Spleen (tissue), 7 donors: Measurements from ENCODE around the gene ATXN3L.

Experiments
- POLR2A ChIP-seq, 3 donors: fragments of 450-650 bp; IDR thresholded peaks; one replicate each; pipeline ENCODE4 v1.5.1; 2017; ENCODE audit warnings: antibody characterized with exemption in 3 of 3, mild to moderate bottlenecking in 1 of 3
- POLR2AphosphoS5 ChIP-seq, 3 donors: sonication (generic); formaldehyde crosslinking; IDR thresholded peaks; one replicate each; pipeline ENCODE4 v1.5.1; 2017; ENCODE audit warnings: antibody characterized with exemption in 3 of 3
- TF ChIP-seq, protein P1 (sequence below), 11 experiments: fragments of 200-600 bp in 7 of 11; fragments of 450-650 bp in 4 of 11; sonication (generic) in 4 of 11; IDR thresholded peaks in 8 of 11; conservative IDR thresholded peaks in 3 of 11; 1 replicate in 7 of 11; 2 replicates in 4 of 11; pipeline versions ENCODE4 v1.4.0 to v1.8.0; 2016 to 2021; ENCODE audit warnings: antibody characterized with exemption in 11 of 11, inconsistent platforms in 4 of 11, mild to moderate bottlenecking in 1 of 11
- donor health status: DM: no; HTN: no; CAD: no; lungs with moderate emphysema.
- donor health status: DM: no; HTN: no; CAD: no.
- donor health status: DM: no; HTN: no; CAD: no.

DNA sequence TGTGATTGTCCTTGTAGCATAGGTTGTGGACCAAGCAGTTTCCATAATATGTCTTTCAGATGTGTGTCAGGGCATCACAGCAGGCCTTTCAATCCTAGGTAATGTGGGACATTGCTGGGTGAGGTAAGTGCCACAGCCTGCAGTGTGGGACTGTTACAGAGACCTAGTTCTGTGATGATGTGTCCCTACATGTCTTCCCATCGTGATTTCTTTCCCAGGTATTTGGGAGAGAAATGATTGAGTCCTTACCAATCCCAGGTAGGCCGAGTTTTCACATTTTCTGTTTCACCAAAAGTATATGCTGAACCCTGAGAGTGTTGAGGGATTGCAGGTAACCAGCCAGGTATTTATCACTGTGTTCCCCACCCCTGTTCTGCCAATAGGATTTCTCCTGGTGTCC is 10.6 kb upstream of the ATXN3L start:
- TF ChIP-seq, protein P1, sequence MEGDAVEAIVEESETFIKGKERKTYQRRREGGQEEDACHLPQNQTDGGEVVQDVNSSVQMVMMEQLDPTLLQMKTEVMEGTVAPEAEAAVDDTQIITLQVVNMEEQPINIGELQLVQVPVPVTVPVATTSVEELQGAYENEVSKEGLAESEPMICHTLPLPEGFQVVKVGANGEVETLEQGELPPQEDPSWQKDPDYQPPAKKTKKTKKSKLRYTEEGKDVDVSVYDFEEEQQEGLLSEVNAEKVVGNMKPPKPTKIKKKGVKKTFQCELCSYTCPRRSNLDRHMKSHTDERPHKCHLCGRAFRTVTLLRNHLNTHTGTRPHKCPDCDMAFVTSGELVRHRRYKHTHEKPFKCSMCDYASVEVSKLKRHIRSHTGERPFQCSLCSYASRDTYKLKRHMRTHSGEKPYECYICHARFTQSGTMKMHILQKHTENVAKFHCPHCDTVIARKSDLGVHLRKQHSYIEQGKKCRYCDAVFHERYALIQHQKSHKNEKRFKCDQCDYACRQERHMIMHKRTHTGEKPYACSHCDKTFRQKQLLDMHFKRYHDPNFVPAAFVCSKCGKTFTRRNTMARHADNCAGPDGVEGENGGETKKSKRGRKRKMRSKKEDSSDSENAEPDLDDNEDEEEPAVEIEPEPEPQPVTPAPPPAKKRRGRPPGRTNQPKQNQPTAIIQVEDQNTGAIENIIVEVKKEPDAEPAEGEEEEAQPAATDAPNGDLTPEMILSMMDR (IDR thresholded peaks at IDR 0.05 in 8 of 11, conservative IDR thresholded peaks at IDR 0.05 in 3 of 11), result no peak
- TF ChIP-seq POLR2AphosphoS5 (IDR thresholded peaks at IDR 0.05) (no peak), POLR2A (IDR thresholded peaks at IDR 0.05) (no peak)
